Thymus (tissue), 11 donors: ENCODE results near the gene ACTR1B. TPM values are rescaled to one million over a fixed set of nuclear protein-coding genes. Genes with fewer than 3 reads are reported as not detected.
A peak's percentile ranks its signal among the peaks of the same experiment; 100 is the strongest.

Source experiments
- DNase-seq, 9 donors: peaks; one replicate each; pipeline ENCODE4 v3.0.0-alpha.2; 2013; ENCODE audit warnings: low spot score in 9 of 9, low read depth in 6 of 9, missing footprints in 1 of 9
- H3K27ac ChIP-seq, 2 donors: one replicate each; pipeline ENCODE4 v1.5.1; 2013; ENCODE audit warnings: control low read depth in 1 of 2, low read depth in 1 of 2, low read length in 1 of 2, mild to moderate bottlenecking in 1 of 2, moderate library complexity in 1 of 2
- H3K27me3 ChIP-seq, 2 donors: one replicate each; pipeline ENCODE4 v1.5.1; 2013; ENCODE audit warnings: low read length in 1 of 2; ENCODE audit not compliant: control insufficient read depth in 2 of 2, insufficient read depth in 1 of 2
- H3K36me3 ChIP-seq, 2 donors: one replicate each; pipeline ENCODE4 v1.5.1; 2013; ENCODE audit warnings: low read length in 1 of 2, mild to moderate bottlenecking in 1 of 2, moderate library complexity in 1 of 2; ENCODE audit not compliant: control insufficient read depth in 2 of 2, insufficient read depth in 2 of 2
- H3K4me1 ChIP-seq, 2 donors: one replicate each; pipeline ENCODE4 v1.5.1; 2013; ENCODE audit warnings: low read length in 2 of 2; ENCODE audit not compliant: control insufficient read depth in 2 of 2, insufficient read depth in 2 of 2
- H3K4me3 ChIP-seq, 2 donors: one replicate each; pipeline ENCODE4 v1.5.1; 2013; ENCODE audit warnings: low read length in 2 of 2, control low read depth in 1 of 2, mild to moderate bottlenecking in 1 of 2
- H3K9me3 ChIP-seq, 2 donors: one replicate each; pipeline ENCODE4 v1.5.1; 2013; ENCODE audit warnings: low read length in 1 of 2, mild to moderate bottlenecking in 1 of 2; ENCODE audit not compliant: control insufficient read depth in 2 of 2, insufficient read depth in 1 of 2
- WGBS: extraction: QIAGEN DNeasy Blood & Tissue Kit; methylation state at CpG from one replicate; pipeline ENCODE4 v1.1.7; 2013; 5-methylcytosine and 5-hydroxymethylcytosine counted together
- polyA plus RNA-seq: library from polyadenylated mRNA; stranded (reverse); fragments of 200-250 nt; gene quantifications from one replicate; pipeline ENCODE4 v1.2.3, GENCODE V29; 2013
- total RNA-seq: library from RNA; stranded (reverse); fragments of 120-200 nt; gene quantifications from one replicate; pipeline ENCODE4 v1.2.4, GENCODE V29; 2013
- donor health status: healthy.

Gene ACTR1B
- total and polyA plus RNA-seq, 2 donors, result 44.1 to 73.2 TPM

- H3K27ac ChIP-seq, result no peak overlapping the region
- H3K27me3 ChIP-seq, result no peaks in the 10 kb centered on the region
- DNase-seq, result no peak
- no peaks in the 10 kb centered on the region for H3K36me3 ChIP-seq
- H3K9me3 ChIP-seq, result no peaks in the 10 kb centered on the region
- peaks cover 16 to 27% of the 10 kb centered on the region in 2 donors for H3K4me1 ChIP-seq
- 97% methylated on average over 11 of the region's 11 CpGs for WGBS
- H3K4me3 ChIP-seq, result no peak overlapping the region
Measured at GRCh38 chr2:97706708-97707345, 43.0 kb upstream of the ACTR1B start.

DNA sequence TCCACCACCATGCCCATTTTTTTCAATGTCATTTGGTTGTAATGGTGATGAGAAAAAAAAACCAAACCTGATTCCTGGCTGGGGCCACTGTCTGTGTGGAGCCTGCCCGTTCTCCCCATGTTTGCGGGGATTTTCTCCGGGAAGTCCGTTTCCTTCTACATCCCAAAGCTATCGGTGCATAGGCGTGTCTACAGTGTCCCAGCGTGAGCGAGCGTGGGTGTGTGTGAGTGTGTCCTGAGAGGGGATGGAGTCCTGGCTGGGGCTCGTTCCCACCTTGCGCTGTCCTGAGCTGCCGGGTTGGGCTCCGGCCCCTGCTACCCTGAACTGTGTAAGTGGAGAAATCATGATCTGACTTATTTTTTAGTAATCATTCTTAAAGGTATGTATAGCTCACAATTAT, 42.3 kb upstream of the ACTR1B start:
- peaks cover 10 to 20% of the 10 kb centered on the region in 2 donors for H3K4me1 ChIP-seq
- no peak overlapping the region for H3K4me3 ChIP-seq
- H3K27me3 ChIP-seq, result no peaks in the 10 kb centered on the region
- DNase-seq, result no peak
- no peaks in the 10 kb centered on the region for H3K9me3 ChIP-seq
- H3K27ac ChIP-seq, result no peak overlapping the region
- H3K36me3 ChIP-seq, result no peaks in the 10 kb centered on the region
- 97% methylated on average over 13 of the region's 13 CpGs for WGBS

- Histone ChIP-seq H3K4me3 (no peak overlapping the region), H3K36me3 (no peaks in the 10 kb centered on the region), H3K27ac (no peak overlapping the region), H3K27me3 (no peaks in the 10 kb centered on the region), H3K9me3 (no peaks in the 10 kb centered on the region), H3K4me1 (peaks cover 3 to 15% of the 10 kb centered on the region in 2 donors)
- 98% methylated on average over 5 of the region's 5 CpGs for WGBS
- DNase-seq, result no peak
Measured at GRCh38 chr2:97704989-97705388, 41.1 kb upstream of the ACTR1B start.

DNA sequence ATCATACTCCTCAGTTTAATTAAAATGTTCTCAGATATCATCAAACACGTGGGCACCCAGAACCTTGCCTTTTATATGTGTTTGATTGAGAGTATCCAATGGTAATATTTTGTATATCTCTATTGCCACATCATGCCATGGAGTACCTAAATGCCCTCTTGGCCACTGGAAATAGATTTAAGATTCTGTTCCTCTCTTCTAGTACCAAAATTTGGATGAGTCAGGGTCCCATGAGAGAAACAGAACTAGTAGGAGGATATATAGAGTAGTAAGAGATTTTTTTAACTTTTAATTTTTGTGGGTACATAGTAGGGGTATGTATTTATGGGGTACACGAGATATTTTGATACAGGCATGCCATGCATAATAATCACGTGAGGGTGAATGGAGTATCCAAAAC, 39.9 kb upstream of the ACTR1B start:
- no peak for DNase-seq
- Histone ChIP-seq H3K27me3 (no peaks in the 10 kb centered on the region), H3K9me3 (no peaks in the 10 kb centered on the region), H3K27ac (no peak overlapping the region), H3K4me1 (peaks cover 2 to 13% of the 10 kb centered on the region in 2 donors), H3K36me3 (no peaks in the 10 kb centered on the region), H3K4me3 (no peak overlapping the region)
- 96% methylated on average over 3 of the region's 3 CpGs for WGBS

DNA sequence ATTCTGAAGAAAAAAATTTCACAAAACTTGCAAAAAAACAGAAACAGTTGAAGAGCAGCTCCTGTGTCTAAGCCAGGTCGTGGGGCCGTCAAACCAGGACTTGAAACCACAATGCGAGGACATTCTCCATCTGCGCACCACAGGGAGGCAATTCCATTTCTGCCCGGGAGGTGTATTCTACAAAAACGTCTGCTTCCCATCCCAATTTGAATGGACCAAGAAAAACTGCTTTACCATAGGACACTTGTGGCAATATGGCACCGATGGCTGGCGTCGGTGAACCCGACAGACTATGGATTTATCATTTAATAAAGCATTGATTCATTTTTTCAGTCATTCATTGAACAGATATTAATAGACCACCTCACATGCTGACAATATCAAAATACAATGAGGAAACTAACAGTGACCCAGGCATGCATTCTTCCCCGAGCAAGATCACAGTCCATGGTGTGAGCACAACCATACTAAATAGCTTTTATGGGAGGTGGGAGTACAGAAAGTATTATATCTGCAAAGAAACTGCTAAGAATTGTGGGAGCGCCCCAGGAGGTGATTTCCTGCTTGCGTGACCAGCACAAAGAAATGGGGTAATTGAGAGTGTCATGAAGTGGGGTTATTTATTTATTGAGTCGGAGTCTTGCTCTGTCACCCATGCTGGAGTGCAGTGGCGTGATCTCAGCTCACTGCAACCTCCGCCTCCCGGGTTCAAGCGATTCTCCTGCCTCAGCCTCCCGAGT, 39.1 kb upstream of the ACTR1B start:
- DNase-seq, result no peak
- H3K27me3 ChIP-seq, result no peaks in the 10 kb centered on the region
- H3K4me3 ChIP-seq, result no peak overlapping the region
- H3K36me3 ChIP-seq, result no peaks in the 10 kb centered on the region
- H3K27ac ChIP-seq, result no peak overlapping the region
- WGBS, result 97% methylated on average over 19 of the region's 19 CpGs
- H3K4me1 ChIP-seq, result peaks cover 0 to 7% of the 10 kb centered on the region in 2 donors
- H3K9me3 ChIP-seq, result no peaks in the 10 kb centered on the region

DNA sequence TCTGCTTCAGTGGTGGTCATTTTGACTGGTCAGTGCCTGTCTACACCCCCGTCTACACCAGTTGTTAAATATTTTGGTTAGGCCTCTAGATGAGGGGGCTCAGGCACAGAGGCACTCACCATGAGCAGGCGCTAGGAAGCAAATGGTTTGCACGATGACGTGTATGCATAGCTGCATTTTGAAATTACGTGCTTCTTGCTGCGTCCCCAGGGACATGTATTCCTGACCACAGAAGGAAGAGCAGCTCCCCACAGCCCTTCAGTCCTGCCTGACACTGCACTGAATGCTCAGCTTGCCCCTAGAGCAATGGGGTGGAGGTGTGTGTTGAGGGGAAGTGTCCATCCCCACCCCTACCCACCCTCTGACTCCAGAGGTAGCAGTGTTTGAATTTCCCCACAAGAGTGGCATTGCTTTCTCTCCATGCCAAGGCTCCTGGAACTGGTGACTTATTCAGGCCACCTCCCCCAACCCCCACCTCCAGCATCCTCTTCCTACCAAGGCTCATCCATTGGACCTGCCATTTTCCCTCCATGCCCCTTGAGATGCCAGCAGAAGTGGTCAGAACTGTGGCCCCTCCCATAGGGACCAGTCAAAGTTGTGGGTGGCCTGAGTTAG, 38.1 kb upstream of the ACTR1B start:
- 97% methylated on average over 6 of the region's 6 CpGs for WGBS
- DNase-seq, result no peak

GRCh38 chr2:97701186-97701585, 37.3 kb upstream of the ACTR1B start:
- Histone ChIP-seq H3K36me3 (no peaks in the 10 kb centered on the region), H3K4me3 (no peak overlapping the region), H3K27ac (no peak overlapping the region), H3K4me1 (peaks cover 0 to 9% of the 10 kb centered on the region in 2 donors), H3K9me3 (no peaks in the 10 kb centered on the region), H3K27me3 (no peaks in the 10 kb centered on the region)
- DNase-seq, result no peak
- 87% methylated on average over 13 of the region's 13 CpGs for WGBS

More for the DNA sequence above, 38.1 kb upstream of the ACTR1B start:
- Histone ChIP-seq H3K9me3 (no peaks in the 10 kb centered on the region), H3K4me1 (peaks cover 0 to 7% of the 10 kb centered on the region in 2 donors), H3K27me3 (no peaks in the 10 kb centered on the region), H3K36me3 (no peaks in the 10 kb centered on the region), H3K27ac (no peak overlapping the region), H3K4me3 (no peak overlapping the region)

- Histone ChIP-seq H3K9me3 (no peaks in the 10 kb centered on the region), H3K4me1 (peaks cover 0 to 9% of the 10 kb centered on the region in 2 donors), H3K27me3 (no peaks in the 10 kb centered on the region), H3K4me3 (no peak overlapping the region), H3K36me3 (no peaks in the 10 kb centered on the region), H3K27ac (no peak overlapping the region)
- WGBS, result 72% methylated on average over 11 of the region's 11 CpGs
- peak in 7 of 9 donors; percentile 53 to 85 (median 63) for DNase-seq
Measured at GRCh38 chr2:97699765-97700444, 36.1 kb upstream of the ACTR1B start.

DNA sequence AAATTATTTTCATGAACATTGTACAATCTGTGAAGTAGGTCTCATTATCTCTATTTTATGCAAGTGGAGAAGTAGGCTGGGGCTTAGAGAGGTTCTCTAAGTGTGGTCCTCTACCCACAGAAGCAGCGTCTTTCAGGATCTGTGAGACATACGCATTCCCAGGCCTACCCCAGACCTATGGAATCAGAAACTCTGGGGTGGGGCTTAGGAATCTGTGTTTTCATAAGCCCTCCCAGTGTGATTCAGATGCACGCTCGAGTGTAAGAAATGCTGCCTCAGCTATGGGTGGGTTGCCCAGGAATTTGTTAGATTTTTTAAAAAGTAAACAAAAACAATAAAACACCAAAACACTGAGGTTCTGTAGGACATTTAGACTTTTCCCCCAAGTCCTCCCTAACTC, 34.7 kb upstream of the ACTR1B start:
- H3K4me1 ChIP-seq, result peaks cover 0 to 9% of the 10 kb centered on the region in 2 donors
- DNase-seq, result no peak
- no peaks in the 10 kb centered on the region for H3K9me3 ChIP-seq
- H3K4me3 ChIP-seq, result no peak overlapping the region
- no peaks in the 10 kb centered on the region for H3K36me3 ChIP-seq
- H3K27me3 ChIP-seq, result no peaks in the 10 kb centered on the region
- no peak overlapping the region for H3K27ac ChIP-seq
- 95% methylated on average over 4 of the region's 4 CpGs for WGBS
